B cell (primary cell): ENCODE data around the gene CD58.

Source experiments
- EZH2 ChIP-seq: IDR thresholded peaks from 2 replicates; pipeline ENCODE4 v1.6.1; 2012; ENCODE audit warnings: borderline replicate concordance, low read depth, mild to moderate bottlenecking, moderate library complexity, low read length; ENCODE audit not compliant: insufficient read depth, poor library complexity, severe bottlenecking
- TF ChIP-seq, protein P1 (sequence below): fragments of 200-600 bp; IDR thresholded peaks from one replicate; pipeline ENCODE4 v1.8.0; 2022; ENCODE audit warnings: antibody characterized with exemption, mild to moderate bottlenecking

GRCh38 chr1:116466810-116467557 lies 103.8 kb downstream of the CD58 start:
- TF ChIP-seq, protein P1, sequence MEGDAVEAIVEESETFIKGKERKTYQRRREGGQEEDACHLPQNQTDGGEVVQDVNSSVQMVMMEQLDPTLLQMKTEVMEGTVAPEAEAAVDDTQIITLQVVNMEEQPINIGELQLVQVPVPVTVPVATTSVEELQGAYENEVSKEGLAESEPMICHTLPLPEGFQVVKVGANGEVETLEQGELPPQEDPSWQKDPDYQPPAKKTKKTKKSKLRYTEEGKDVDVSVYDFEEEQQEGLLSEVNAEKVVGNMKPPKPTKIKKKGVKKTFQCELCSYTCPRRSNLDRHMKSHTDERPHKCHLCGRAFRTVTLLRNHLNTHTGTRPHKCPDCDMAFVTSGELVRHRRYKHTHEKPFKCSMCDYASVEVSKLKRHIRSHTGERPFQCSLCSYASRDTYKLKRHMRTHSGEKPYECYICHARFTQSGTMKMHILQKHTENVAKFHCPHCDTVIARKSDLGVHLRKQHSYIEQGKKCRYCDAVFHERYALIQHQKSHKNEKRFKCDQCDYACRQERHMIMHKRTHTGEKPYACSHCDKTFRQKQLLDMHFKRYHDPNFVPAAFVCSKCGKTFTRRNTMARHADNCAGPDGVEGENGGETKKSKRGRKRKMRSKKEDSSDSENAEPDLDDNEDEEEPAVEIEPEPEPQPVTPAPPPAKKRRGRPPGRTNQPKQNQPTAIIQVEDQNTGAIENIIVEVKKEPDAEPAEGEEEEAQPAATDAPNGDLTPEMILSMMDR, result no peak
- no peak for TF ChIP-seq EZH2
